ENCODE data around the gene SLC12A4. TPM values are rescaled to one million over a fixed set of nuclear protein-coding genes. Genes with fewer than 3 reads are reported as not detected.
"Not testable (repeated sequence)": the region's sequence is repeated elsewhere in the genome, so short reads cannot be mapped to it uniquely, and the experiment has no call there.

SLC12A4 gene
- total and polyA plus RNA-seq, 7 donors: 18.3 to 89.5 (median 31.9) TPM

DNA sequence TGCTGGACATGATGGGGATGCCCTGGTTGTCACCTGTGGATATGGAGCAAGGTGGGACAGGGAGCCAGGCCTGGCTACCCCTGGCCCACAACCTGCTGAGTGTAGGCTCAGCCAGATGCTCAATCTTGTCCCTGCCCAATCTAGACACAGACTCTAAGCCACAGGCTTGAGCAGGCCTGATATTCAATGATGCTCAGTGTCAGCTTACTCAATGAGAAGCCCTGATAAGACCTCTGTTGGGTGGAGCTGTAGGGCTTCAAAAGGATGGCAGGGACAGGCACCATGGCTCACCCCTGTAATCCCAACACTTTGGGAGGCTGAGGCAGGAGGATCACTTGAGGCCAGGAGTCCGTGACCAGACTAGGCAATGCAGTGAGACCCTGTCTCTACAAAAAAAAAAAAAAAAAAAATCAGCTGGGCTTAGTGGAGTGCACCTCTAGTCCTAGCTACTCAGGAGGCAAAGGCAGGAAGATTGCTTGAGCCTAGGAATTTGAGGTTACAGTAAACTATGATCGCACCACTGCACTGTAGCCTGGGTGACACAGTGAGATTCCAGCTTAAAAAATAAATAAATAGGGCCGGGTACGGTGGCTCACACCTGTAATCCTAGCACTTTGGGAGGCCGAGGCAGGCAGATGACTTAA is 27.9 kb downstream of the SLC12A4 start:
- intact Hi-C loops (cut with DNase I): no loop called here
- H3K27ac ChIP-seq: peak overlapping the region; percentile 13
- ATAC-seq: no peak

DNA sequence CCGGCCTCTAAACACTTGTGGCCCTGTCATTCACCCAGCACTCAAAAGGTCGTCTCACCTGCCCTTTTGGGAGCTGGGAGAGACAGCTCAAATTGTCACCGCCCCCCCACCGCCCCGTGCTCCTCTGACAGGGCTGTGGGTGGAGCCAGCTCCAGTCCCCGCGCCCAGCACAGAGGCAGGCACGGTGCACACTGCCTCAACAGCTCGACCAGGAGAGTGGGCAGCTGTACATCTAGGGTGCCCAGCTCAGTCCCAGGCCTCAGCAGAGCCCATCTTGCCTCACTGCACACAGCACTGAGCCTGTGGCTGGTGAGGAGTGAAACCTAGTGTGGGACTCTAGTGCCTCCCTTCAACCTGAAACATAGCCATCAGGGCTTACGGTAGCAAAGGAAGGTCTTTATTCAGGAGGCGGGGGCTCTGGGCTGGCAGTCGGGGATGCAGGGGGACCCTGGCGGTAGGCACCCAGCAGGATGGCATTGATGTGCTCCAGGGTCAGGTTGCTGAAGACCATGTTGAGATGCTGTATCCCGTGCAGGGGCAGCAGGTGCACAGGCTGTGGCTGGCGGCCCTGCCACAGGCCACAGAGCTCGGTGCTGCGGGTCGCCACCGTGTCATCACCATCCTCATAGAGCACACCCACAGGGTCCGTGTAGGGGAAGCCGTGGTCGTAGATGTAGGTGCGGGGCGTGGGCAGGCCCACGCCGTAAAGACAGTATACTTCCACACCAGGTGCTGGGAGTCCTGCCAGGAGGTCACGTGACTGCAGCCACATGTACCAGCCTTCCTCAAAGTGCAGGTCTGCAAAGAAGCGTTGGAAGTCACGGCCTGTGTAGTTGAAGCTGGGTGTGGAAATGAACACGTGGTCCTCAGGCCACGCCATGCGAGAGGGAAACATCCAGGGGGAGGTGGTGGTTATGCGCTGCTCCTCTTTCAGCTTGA is 28.7 kb downstream of the SLC12A4 start:
- 60 to 76% (median 63%) methylated on average over 32 to 33 of the region's 33 CpGs for WGBS, 3 donors
- Histone ChIP-seq H3K36me3 (ENCODE audit: insufficient read depth in 1 of 2, low read depth in 1 of 2) (peaks cover 0 to 55% of the 10 kb centered on the region in 2 donors), H3K27ac (peak overlapping the region; percentile 27), H3K4me1 (peaks cover 20% of the 10 kb centered on the region), H3K9me3 (no peaks in the 10 kb centered on the region), H3K4me3 (no peak overlapping the region), H3K27me3 (ENCODE audit: insufficient read depth in 3 of 3, low read length in 2 of 3) (no peaks in the 10 kb centered on the region)
- peak; percentile 39 to 75 for DNase-seq
- intact Hi-C loops (cut with DNase I): loop anchor here in 1 of 2 donors (10.0 kb wide), 1 partner anchor 415 kb away; the partner anchor contains the start of gene RIPOR1
- TF ChIP-seq, protein P1, sequence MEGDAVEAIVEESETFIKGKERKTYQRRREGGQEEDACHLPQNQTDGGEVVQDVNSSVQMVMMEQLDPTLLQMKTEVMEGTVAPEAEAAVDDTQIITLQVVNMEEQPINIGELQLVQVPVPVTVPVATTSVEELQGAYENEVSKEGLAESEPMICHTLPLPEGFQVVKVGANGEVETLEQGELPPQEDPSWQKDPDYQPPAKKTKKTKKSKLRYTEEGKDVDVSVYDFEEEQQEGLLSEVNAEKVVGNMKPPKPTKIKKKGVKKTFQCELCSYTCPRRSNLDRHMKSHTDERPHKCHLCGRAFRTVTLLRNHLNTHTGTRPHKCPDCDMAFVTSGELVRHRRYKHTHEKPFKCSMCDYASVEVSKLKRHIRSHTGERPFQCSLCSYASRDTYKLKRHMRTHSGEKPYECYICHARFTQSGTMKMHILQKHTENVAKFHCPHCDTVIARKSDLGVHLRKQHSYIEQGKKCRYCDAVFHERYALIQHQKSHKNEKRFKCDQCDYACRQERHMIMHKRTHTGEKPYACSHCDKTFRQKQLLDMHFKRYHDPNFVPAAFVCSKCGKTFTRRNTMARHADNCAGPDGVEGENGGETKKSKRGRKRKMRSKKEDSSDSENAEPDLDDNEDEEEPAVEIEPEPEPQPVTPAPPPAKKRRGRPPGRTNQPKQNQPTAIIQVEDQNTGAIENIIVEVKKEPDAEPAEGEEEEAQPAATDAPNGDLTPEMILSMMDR (IDR thresholded peaks at IDR 0.05): no peak
- ATAC-seq: no peak

More for the DNA sequence above, 27.9 kb downstream of the SLC12A4 start:
- Histone ChIP-seq H3K4me1 (peaks cover 19% of the 10 kb centered on the region), H3K36me3 (ENCODE audit: insufficient read depth in 1 of 2, low read depth in 1 of 2) (peaks cover 0 to 63% of the 10 kb centered on the region in 2 donors), H3K9me3 (no peaks in the 10 kb centered on the region), H3K4me3 (no peak overlapping the region), H3K27me3 (ENCODE audit: insufficient read depth in 3 of 3, low read length in 2 of 3) (no peaks in the 10 kb centered on the region)
- no peak for DNase-seq
- 72 to 97% (median 80%) methylated on average over 5 of the region's 5 CpGs for WGBS, 3 donors
- TF ChIP-seq, protein P1 (IDR thresholded peaks at IDR 0.05): no peak

DNA sequence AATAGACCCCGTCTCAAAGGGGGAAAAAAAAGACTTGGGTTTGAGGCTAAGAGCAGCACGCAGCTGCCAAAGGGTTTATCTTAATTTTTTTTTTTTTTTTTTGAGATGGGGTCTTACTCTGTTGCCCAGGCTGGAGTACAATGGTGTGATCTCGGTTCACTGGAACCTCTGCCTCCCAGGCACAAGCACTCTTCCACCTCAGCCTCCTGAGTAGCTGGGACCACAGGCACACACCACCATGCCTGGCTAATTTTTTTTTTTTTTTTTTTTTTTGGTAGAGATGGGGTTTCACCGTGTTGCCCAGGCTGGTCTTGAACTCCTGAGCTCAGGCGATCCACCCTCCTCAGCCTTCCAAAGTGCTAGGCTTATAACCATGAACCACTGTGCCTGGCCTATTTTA is 30.7 kb downstream of the SLC12A4 start:
- not testable (repeated sequence) for H3K9me3 ChIP-seq; H3K4me3 ChIP-seq; DNase-seq; ATAC-seq; H3K27me3 ChIP-seq (ENCODE audit: insufficient read depth in 3 of 3, low read length in 2 of 3)
- H3K36me3 ChIP-seq (ENCODE audit: insufficient read depth in 1 of 2, low read depth in 1 of 2): peaks cover 0 to 40% of the 10 kb centered on the region in 2 donors
- peak overlapping the region; percentile 82 for H3K27ac ChIP-seq
- intact Hi-C loops (cut with DNase I): loop anchor here in 1 of 2 donors (10.0 kb wide), 1 partner anchor 413 kb away; the partner anchor contains the start of gene RIPOR1
- peaks cover 24% of the 10 kb centered on the region for H3K4me1 ChIP-seq
- 90 to 91% (median 91%) methylated on average over 4 to 5 of the region's 5 CpGs for WGBS, 3 donors

DNA sequence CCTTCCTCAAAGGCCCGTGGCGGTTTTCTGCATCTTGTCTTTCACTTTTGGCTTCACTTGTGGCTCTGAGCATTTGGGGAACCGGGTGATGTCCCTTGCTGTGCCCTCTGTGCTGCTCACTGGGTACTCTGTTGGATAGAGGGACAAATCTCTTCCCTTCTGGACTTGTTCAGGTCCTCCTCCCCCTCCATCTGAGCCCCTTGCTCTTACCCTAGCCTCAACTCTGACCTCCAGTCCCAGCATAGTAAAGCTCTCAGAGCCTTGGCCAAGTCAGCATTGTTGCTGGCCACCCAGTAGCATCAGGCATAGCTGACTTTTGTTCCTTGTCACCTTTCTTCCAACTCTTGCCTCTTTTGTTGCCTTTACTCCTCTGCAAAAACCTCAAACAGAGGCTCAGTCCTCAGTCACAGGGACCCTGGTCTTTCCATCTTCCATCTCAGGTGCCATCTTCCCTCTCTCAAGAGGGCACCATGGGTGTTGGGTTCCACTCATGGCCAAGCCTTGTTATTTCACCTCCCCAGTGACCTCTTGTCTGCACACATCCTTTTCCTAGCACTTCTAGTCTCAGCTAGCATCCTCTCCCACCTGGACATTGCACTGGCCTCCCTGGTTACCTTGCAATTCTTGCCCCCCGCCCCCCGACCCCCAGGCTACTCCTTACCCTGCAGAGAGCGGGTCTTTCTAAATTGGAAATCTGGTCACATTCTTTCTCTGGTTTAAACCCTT is 31.4 kb downstream of the SLC12A4 start:
- peaks cover 0 to 33% of the 10 kb centered on the region in 2 donors for H3K36me3 ChIP-seq (ENCODE audit: insufficient read depth in 1 of 2, low read depth in 1 of 2)
- intact Hi-C loops (cut with DNase I): loop anchor here in 1 of 2 donors (10.0 kb wide), 1 partner anchor 412 kb away; the partner anchor contains the start of gene RIPOR1
- ATAC-seq (peak in 2 of 4 donors; percentile 0 to 1), DNase-seq (no peak)
- H3K4me1 ChIP-seq: peaks cover 24% of the 10 kb centered on the region
- TF ChIP-seq, protein P1 (IDR thresholded peaks at IDR 0.05): no peak
- H3K27ac ChIP-seq: peak overlapping the region; percentile 82
- peak overlapping the region; percentile 81 for H3K4me3 ChIP-seq
- H3K9me3 ChIP-seq: no peaks in the 10 kb centered on the region
- no peaks in the 10 kb centered on the region for H3K27me3 ChIP-seq (ENCODE audit: insufficient read depth in 3 of 3, low read length in 2 of 3)
- WGBS, 3 donors: 45 to 48% (median 46%) methylated on average over 6 of the region's 6 CpGs
